Sigmoid colon (tissue), 7 donors: ENCODE data around the gene GARNL3. TPM values are rescaled to one million over a fixed set of nuclear protein-coding genes. Genes with fewer than 3 reads are reported as not detected.

ENCODE experiments used
- DNase-seq: peaks from one replicate; pipeline ENCODE4 v3.0.0-alpha.2; 2019
- H3K27ac ChIP-seq, 4 donors: fragments of 200-600 bp; sonication (generic); one replicate each; pipeline ENCODE4 v1.5.1; 2016 to 2019; ENCODE audit warnings: mild to moderate bottlenecking in 1 of 4
- H3K27me3 ChIP-seq, 3 donors: fragments of 200-600 bp; sonication (generic); one replicate each; pipeline ENCODE4 v1.5.1; 2019; ENCODE audit warnings: mild to moderate bottlenecking in 1 of 3
- H3K36me3 ChIP-seq, 4 donors: fragments of 200-600 bp; sonication (generic); one replicate each; pipeline ENCODE4 v1.5.1; 2016 to 2019
- H3K4me1 ChIP-seq, 4 donors: fragments of 200-600 bp; sonication (generic); one replicate each; pipeline ENCODE4 v1.5.1; 2017 to 2019
- H3K4me3 ChIP-seq, 4 donors: fragments of 200-600 bp; sonication (generic); one replicate each; pipeline ENCODE4 v1.5.1; 2017 to 2019; ENCODE audit warnings: mild to moderate bottlenecking in 2 of 4, moderate library complexity in 1 of 4
- H3K9me3 ChIP-seq, 4 donors: fragments of 200-600 bp in 3 of 4; sonication (generic) in 3 of 4; one replicate each; pipeline versions ENCODE4 v1.5.1 to v1.6.1; 2013 to 2019
- EP300 ChIP-seq, 4 donors: sonication (generic); formaldehyde crosslinking; IDR thresholded peaks; one replicate each; pipeline ENCODE4 v1.6.1; 2017; ENCODE audit warnings: antibody characterized with exemption in 4 of 4
- POLR2A ChIP-seq, 2 donors: fragments of 450-650 bp; IDR thresholded peaks; one replicate each; pipeline ENCODE4 v1.6.1; 2016; ENCODE audit warnings: antibody characterized with exemption in 2 of 2, mild to moderate bottlenecking in 2 of 2, moderate library complexity in 2 of 2
- POLR2AphosphoS5 ChIP-seq, 4 donors: sonication (generic); formaldehyde crosslinking; IDR thresholded peaks; one replicate each; pipeline ENCODE4 v1.6.1; 2017; ENCODE audit warnings: antibody characterized with exemption in 4 of 4
- WGBS, 2 donors: extraction: QIAGEN DNeasy Blood & Tissue Kit; methylation state at CpG; one replicate each; pipeline ENCODE4 v1.1.7; 2013; 5-methylcytosine and 5-hydroxymethylcytosine counted together
- intact Hi-C: fragments of 100-400 bp; cut with DNase I; formaldehyde crosslinking; loops from one replicate; pipeline ENCODE4 v1.15.1; 2023
- polyA plus RNA-seq, 3 donors: library from polyadenylated mRNA; stranded (reverse); fragments of 200-250 nt; gene quantifications; one replicate each; pipeline ENCODE4 v1.2.3, GENCODE V29; 2013
- total RNA-seq, 4 donors: library from RNA; depleted of rRNA; stranded (reverse); fragments of >200 nt; gene quantifications; one replicate each; pipeline ENCODE4 v1.1.0, GENCODE V29; 2016
- TF ChIP-seq, protein P1 (sequence below), 4 experiments: fragments of 450-650 bp in 3 of 4; fragments of 200-600 bp in 1 of 4; IDR thresholded peaks; one replicate each; pipeline ENCODE4 v1.5.1; 2016 to 2019; ENCODE audit warnings: antibody characterized with exemption in 4 of 4, mild to moderate bottlenecking in 3 of 4, moderate library complexity in 2 of 4
- donor health status: healthy with polysubstance abuse.
- donor health status: Bipolar disorder and iron deficiency.
- donor health status: healthy.

The GARNL3 gene
- total and polyA plus RNA-seq, 7 donors: 0.92 to 28.0 (median 10.2) TPM

DNA sequence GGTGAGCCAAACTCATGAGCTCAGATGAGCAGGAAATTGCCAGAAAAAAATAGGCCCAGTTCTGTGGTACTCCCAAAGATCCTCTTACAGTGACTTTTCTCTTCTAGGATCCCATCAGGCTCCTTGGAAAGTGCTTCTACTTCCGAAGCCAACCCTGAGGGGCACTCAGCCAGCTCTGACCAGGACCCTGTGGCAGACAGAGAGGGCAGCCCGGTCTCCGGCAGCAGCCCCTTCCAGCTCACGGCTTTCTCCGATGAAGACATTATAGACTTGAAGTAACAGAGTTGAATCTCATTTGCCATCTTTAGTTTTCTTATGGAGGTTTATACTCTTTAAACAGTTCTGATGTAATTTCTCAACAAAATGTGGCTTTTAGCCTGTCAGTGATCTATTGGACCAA is 128.4 kb downstream of the GARNL3 start:
- no peaks in the 10 kb centered on the region for H3K9me3 ChIP-seq
- H3K4me1 ChIP-seq: peaks cover 0 to 21% (median 17%) of the 10 kb centered on the region in 4 donors
- intact Hi-C loops: no loop called here
- WGBS, 2 donors: 95 to 97% methylated on average over 5 of the region's 5 CpGs
- no peaks in the 10 kb centered on the region for H3K36me3 ChIP-seq
- H3K27ac ChIP-seq: peak overlapping the region in 1 of 4 donors; percentile 42
- no peaks in the 10 kb centered on the region for H3K27me3 ChIP-seq
- H3K4me3 ChIP-seq: no peak overlapping the region
- TF ChIP-seq POLR2A (IDR thresholded peaks at IDR 0.05) (no peak), EP300 (IDR thresholded peaks at IDR 0.05) (no peak), POLR2AphosphoS5 (IDR thresholded peaks at IDR 0.05) (no peak)
- TF ChIP-seq, protein P1, sequence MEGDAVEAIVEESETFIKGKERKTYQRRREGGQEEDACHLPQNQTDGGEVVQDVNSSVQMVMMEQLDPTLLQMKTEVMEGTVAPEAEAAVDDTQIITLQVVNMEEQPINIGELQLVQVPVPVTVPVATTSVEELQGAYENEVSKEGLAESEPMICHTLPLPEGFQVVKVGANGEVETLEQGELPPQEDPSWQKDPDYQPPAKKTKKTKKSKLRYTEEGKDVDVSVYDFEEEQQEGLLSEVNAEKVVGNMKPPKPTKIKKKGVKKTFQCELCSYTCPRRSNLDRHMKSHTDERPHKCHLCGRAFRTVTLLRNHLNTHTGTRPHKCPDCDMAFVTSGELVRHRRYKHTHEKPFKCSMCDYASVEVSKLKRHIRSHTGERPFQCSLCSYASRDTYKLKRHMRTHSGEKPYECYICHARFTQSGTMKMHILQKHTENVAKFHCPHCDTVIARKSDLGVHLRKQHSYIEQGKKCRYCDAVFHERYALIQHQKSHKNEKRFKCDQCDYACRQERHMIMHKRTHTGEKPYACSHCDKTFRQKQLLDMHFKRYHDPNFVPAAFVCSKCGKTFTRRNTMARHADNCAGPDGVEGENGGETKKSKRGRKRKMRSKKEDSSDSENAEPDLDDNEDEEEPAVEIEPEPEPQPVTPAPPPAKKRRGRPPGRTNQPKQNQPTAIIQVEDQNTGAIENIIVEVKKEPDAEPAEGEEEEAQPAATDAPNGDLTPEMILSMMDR (IDR thresholded peaks at IDR 0.05): no peak
- peak; percentile 54 for DNase-seq

DNA sequence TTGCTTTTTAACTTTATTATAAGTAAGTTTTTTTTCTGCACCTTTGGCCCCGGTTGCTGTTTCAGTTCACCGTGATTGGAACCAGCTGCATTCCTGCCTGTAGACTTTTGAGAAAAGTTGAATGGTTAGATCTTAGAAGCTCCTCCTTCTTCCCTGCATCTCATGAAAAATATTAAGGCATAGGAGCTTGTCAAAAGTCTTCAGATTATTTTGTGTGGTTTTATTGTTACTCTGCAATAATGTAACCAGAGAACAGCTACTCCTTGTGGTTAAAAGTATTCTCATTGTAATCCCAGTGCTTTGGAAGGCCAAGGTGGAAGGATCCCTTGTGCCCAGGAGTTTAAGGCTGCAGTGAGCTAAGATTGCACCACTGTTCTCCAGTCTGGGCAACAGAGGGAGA is 129.1 kb downstream of the GARNL3 start:
- 31 to 60% methylated on average over 2 of the region's 2 CpGs for WGBS, 2 donors
- Histone ChIP-seq H3K4me1 (peaks cover 0 to 21% (median 17%) of the 10 kb centered on the region in 4 donors), H3K27me3 (no peaks in the 10 kb centered on the region), H3K27ac (no peak overlapping the region), H3K36me3 (no peaks in the 10 kb centered on the region), H3K4me3 (no peak overlapping the region), H3K9me3 (no peaks in the 10 kb centered on the region)
- intact Hi-C loops: no loop called here
- DNase-seq: peak; percentile 28
- TF ChIP-seq EP300 (IDR thresholded peaks at IDR 0.05) (no peak), POLR2A (IDR thresholded peaks at IDR 0.05) (no peak), POLR2AphosphoS5 (IDR thresholded peaks at IDR 0.05) (no peak)
- TF ChIP-seq, protein P1 (IDR thresholded peaks at IDR 0.05): no peak

DNA sequence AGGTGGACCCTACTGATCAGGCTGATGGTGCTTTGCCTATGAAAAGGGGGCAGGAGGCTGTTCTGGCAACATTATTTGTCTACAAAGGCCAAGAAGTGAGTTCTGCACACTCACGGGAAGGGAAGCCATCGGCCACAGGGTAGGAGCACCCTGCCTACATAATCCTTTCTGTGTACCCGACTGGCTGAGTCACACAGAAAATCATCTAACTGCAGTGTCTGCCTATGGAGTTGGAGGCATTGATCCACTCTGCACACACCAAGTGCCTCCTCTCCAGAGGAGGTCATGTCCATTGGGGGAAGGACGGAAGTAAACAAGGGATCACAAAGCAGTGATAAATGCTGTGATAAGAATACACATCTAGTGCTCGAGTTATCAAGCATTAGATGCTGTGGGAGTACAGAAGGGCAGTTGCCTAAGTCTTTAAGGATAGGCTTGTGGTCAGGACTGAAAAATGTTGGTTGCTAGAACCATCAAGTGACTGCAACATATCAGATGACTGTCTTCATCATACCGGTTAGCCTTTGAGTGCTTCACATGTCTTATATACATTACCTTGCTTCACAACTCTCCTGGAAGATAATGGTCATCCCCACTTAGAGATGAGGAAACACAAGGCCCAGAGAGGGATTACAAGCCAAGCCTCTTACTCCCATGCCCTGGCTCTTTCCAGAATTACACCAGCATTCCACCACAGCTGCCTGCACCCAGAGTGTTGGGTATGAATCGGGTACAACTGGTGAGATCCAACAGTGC is 131.1 kb downstream of the GARNL3 start:
- intact Hi-C loops: loop anchor here (2.0 to 5.0 kb wide), 2 partner anchors 148 to 171 kb away; no protein-coding TSS in a partner anchor
- Histone ChIP-seq H3K4me1 (peaks cover 0 to 38% (median 29%) of the 10 kb centered on the region in 4 donors), H3K9me3 (no peaks in the 10 kb centered on the region), H3K36me3 (peaks cover 0 to 10% (median 6%) of the 10 kb centered on the region in 4 donors), H3K4me3 (peak overlapping the region in 2 of 4 donors; percentile 56 to 58), H3K27ac (peak overlapping the region in 1 of 4 donors; percentile 70), H3K27me3 (no peaks in the 10 kb centered on the region)
- DNase-seq: no peak
- 79 to 90% methylated on average over 7 of the region's 7 CpGs for WGBS, 2 donors
- TF ChIP-seq, protein P1 (IDR thresholded peaks at IDR 0.05): no peak
- TF ChIP-seq EP300 (IDR thresholded peaks at IDR 0.05) (no peak), POLR2AphosphoS5 (IDR thresholded peaks at IDR 0.05) (no peak), POLR2A (IDR thresholded peaks at IDR 0.05) (no peak)

DNA sequence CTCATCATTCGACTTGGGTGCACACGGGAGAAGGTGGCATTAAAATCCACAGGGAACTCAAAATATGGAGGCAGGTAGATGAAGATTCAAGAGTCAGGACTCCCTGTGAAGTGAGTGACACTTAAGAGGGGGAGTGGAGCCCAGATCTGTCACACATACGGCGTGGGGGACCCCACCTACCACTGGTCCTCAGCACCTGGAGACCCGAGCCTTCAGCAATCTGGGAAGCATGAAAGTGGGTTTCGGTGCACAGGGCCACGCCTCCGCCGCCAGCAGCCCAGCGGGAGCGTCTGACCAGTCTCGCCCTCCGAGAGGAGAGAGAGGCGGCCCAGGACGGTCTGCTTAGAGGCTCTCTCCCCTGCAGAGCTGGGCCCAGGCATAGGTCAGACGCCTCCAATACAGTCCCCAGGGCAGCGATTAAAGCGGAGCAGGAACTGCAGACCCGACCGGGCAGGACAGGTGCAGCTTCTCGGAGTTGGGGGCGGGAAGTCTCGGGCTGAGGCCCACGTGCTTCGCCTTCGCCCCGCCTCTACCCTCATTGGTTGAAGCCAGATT is 131.8 kb downstream of the GARNL3 start:
- Histone ChIP-seq H3K27me3 (no peaks in the 10 kb centered on the region), H3K27ac (peak overlapping the region; percentile 44 to 70 (median 58)), H3K4me1 (peaks cover 0 to 45% (median 29%) of the 10 kb centered on the region in 4 donors), H3K4me3 (peak overlapping the region; percentile 34 to 58 (median 54)), H3K36me3 (peaks cover 0 to 17% (median 9%) of the 10 kb centered on the region in 4 donors), H3K9me3 (no peaks in the 10 kb centered on the region)
- intact Hi-C loops: loop anchor here (2.0 to 5.0 kb wide), 2 partner anchors 149 to 172 kb away; no protein-coding TSS in a partner anchor
- peak; percentile 65 for DNase-seq
- WGBS, 2 donors: 2 to 4% methylated on average over 27 of the region's 27 CpGs
- peak in 1 of 4 donors; percentile 4 for TF ChIP-seq POLR2AphosphoS5 (IDR thresholded peaks at IDR 0.05)
- no peak for TF ChIP-seq EP300 (IDR thresholded peaks at IDR 0.05)
